Measurements from ENCODE around the gene TNFRSF18.
"Not testable (repeated sequence)": the region's sequence is repeated elsewhere in the genome, so short reads cannot be mapped to it uniquely, and the experiment has no call there.

Gene TNFRSF18

GRCh38 chr1:1197551-1198422, 8.6 kb downstream of the TNFRSF18 start:
- DNase-seq (ENCODE audit: insufficient read length, low spot score): no peak
- no peak for FAIRE-seq
- TF ChIP-seq PAX5 (IDR thresholded peaks at IDR 0.05; ENCODE audit: insufficient read depth, low read length, severe bottlenecking) (no peak), SPI1 (IDR thresholded peaks at IDR 0.05; ENCODE audit: low read depth, low read length) (no peak), TAF1 (IDR thresholded peaks at IDR 0.05; ENCODE audit: low read depth, low read length) (no peak), POU2F2 (IDR thresholded peaks at IDR 0.05; ENCODE audit: low read depth, low read length) (no peak), POLR2AphosphoS5 (IDR thresholded peaks at IDR 0.05; ENCODE audit: low read depth, low read length) (no peak), POLR2A (IDR thresholded peaks at IDR 0.05; ENCODE audit: low read depth, low read length) (no peak)

- no peak for FAIRE-seq
- TF ChIP-seq PAX5 (IDR thresholded peaks at IDR 0.05; ENCODE audit: insufficient read depth, low read length, severe bottlenecking) (no peak), POLR2AphosphoS5 (IDR thresholded peaks at IDR 0.05; ENCODE audit: low read depth, low read length) (no peak), SPI1 (IDR thresholded peaks at IDR 0.05; ENCODE audit: low read depth, low read length) (no peak), POU2F2 (IDR thresholded peaks at IDR 0.05; ENCODE audit: low read depth, low read length) (no peak), TAF1 (IDR thresholded peaks at IDR 0.05; ENCODE audit: low read depth, low read length) (no peak), POLR2A (IDR thresholded peaks at IDR 0.05; ENCODE audit: low read depth, low read length) (no peak)
- no peak for DNase-seq (ENCODE audit: insufficient read length, low spot score)
Measured at GRCh38 chr1:1197188-1197500, 9.2 kb downstream of the TNFRSF18 start.

- no peak for DNase-seq (ENCODE audit: insufficient read length, low spot score)
- TF ChIP-seq TAF1 (IDR thresholded peaks at IDR 0.05; ENCODE audit: low read depth, low read length) (no peak), POU2F2 (IDR thresholded peaks at IDR 0.05; ENCODE audit: low read depth, low read length) (no peak), POLR2AphosphoS5 (IDR thresholded peaks at IDR 0.05; ENCODE audit: low read depth, low read length) (no peak), PAX5 (IDR thresholded peaks at IDR 0.05; ENCODE audit: insufficient read depth, low read length, severe bottlenecking) (no peak), SPI1 (IDR thresholded peaks at IDR 0.05; ENCODE audit: low read depth, low read length) (no peak), POLR2A (IDR thresholded peaks at IDR 0.05; ENCODE audit: low read depth, low read length) (no peak)
- FAIRE-seq: no peak
Measured at GRCh38 chr1:1196431-1197187, 9.8 kb downstream of the TNFRSF18 start.

DNA sequence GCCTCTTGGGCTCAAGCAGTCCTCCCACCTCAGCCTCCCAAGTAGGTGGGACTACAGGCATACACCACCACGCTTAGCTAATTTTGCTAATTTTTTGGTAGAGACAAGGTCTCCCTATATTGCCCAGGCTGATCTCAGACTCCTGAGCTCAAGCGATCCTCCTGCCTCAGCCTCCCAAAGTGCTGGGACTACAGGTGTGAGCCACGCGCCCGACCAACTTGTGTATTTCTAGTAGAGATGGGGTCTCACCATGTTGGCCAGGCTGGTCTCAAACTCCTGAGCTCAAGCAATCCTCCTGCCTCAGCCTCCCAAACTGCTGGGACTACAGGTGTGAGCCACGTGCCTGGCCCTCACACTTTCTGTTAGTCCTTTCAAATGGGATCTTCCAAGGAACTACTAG, 10.7 kb downstream of the TNFRSF18 start:
- FAIRE-seq; DNase-seq (ENCODE audit: insufficient read length, low spot score): not testable (repeated sequence)

GRCh38 chr1:1194723-1195122, 11.7 kb downstream of the TNFRSF18 start:
- TF ChIP-seq POU2F2 (IDR thresholded peaks at IDR 0.05; ENCODE audit: low read depth, low read length) (no peak), POLR2AphosphoS5 (IDR thresholded peaks at IDR 0.05; ENCODE audit: low read depth, low read length) (no peak), PAX5 (IDR thresholded peaks at IDR 0.05; ENCODE audit: insufficient read depth, low read length, severe bottlenecking) (no peak), POLR2A (IDR thresholded peaks at IDR 0.05; ENCODE audit: low read depth, low read length) (no peak), TAF1 (IDR thresholded peaks at IDR 0.05; ENCODE audit: low read depth, low read length) (no peak), SPI1 (IDR thresholded peaks at IDR 0.05; ENCODE audit: low read depth, low read length) (no peak)
- FAIRE-seq (no peak), DNase-seq (ENCODE audit: insufficient read length, low spot score) (no peak)

DNA sequence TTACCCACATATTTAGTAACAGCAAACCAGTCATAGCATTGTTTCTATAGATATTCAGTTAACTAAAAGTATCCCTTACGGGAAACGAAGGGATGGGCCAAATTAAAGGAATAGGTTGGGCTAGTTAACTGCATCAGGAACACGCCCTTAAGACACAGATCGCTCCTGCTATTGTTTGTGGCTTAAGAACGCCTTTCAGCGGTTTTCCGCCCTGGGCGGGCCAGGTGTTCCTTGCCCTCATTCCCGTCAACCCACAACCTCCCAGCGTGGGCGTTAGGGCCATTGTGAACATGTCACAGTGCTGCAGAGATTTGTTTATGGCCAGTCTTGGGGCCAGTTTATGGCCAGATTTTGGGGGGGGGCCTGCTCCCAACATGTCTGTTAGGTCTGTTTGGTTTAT, 14.7 kb downstream of the TNFRSF18 start:
- no peak for FAIRE-seq
- no peak for DNase-seq (ENCODE audit: insufficient read length, low spot score)
- no peak for TF ChIP-seq TAF1 (IDR thresholded peaks at IDR 0.05; ENCODE audit: low read depth, low read length)
- no peak for TF ChIP-seq PAX5 (IDR thresholded peaks at IDR 0.05; ENCODE audit: insufficient read depth, low read length, severe bottlenecking)
- TF ChIP-seq POLR2A (IDR thresholded peaks at IDR 0.05; ENCODE audit: low read depth, low read length): no peak
- no peak for TF ChIP-seq POLR2AphosphoS5 (IDR thresholded peaks at IDR 0.05; ENCODE audit: low read depth, low read length)
- no peak for TF ChIP-seq SPI1 (IDR thresholded peaks at IDR 0.05; ENCODE audit: low read depth, low read length)
- TF ChIP-seq POU2F2 (IDR thresholded peaks at IDR 0.05; ENCODE audit: low read depth, low read length): no peak

DNA sequence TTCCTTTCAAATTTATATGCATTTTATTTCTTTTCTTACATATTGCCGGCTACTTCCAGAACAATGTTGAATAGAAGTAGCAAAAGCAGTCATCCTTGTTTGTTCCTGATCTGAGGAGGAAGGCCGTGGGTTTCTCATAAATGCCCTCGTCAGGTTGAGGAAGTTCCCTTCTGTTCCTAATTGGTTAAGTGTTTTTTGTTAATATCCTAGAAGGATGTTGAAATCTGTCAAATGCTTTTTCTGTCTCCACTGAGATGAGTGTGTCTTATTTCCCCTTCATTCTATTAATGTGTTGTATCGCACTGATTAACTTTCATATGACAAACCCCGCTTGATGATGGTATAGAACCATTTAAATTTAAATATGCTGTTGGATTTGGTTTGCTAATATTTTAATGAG, 17.3 kb downstream of the TNFRSF18 start:
- DNase-seq (ENCODE audit: insufficient read length, low spot score) (no peak), FAIRE-seq (no peak)
- TF ChIP-seq TAF1 (IDR thresholded peaks at IDR 0.05; ENCODE audit: low read depth, low read length): no peak
- no peak for TF ChIP-seq POLR2A (IDR thresholded peaks at IDR 0.05; ENCODE audit: low read depth, low read length)
- no peak for TF ChIP-seq POU2F2 (IDR thresholded peaks at IDR 0.05; ENCODE audit: low read depth, low read length)
- TF ChIP-seq PAX5 (IDR thresholded peaks at IDR 0.05; ENCODE audit: insufficient read depth, low read length, severe bottlenecking): no peak
- TF ChIP-seq POLR2AphosphoS5 (IDR thresholded peaks at IDR 0.05; ENCODE audit: low read depth, low read length): no peak
- TF ChIP-seq SPI1 (IDR thresholded peaks at IDR 0.05; ENCODE audit: low read depth, low read length): no peak

DNA sequence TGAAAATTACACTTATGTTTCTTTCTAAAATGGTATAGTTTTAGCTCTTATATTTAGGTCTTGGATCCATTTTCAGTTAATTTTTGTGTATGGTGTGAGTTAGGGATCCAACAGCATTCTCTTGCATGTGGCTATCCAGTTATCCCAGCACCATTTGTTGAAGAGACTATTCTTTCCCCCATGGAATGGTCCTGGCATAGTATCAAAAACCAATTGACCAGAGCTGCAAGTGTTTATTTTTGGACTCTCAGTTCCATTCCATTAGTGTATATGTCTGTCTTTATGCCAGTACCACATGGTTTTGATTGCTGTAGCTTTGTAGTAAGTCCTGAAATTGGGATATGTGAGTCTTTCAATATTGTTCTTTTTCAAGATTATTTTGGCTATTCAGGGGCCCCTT, 18.5 kb downstream of the TNFRSF18 start:
- TF ChIP-seq POLR2A (IDR thresholded peaks at IDR 0.05; ENCODE audit: low read depth, low read length) (no peak), TAF1 (IDR thresholded peaks at IDR 0.05; ENCODE audit: low read depth, low read length) (no peak), PAX5 (IDR thresholded peaks at IDR 0.05; ENCODE audit: insufficient read depth, low read length, severe bottlenecking) (no peak), SPI1 (IDR thresholded peaks at IDR 0.05; ENCODE audit: low read depth, low read length) (no peak), POU2F2 (IDR thresholded peaks at IDR 0.05; ENCODE audit: low read depth, low read length) (no peak), POLR2AphosphoS5 (IDR thresholded peaks at IDR 0.05; ENCODE audit: low read depth, low read length) (no peak)
- DNase-seq (ENCODE audit: insufficient read length, low spot score): no peak
- no peak for FAIRE-seq

GRCh38 chr1:1185101-1185765, 21.2 kb downstream of the TNFRSF18 start:
- DNase-seq (ENCODE audit: insufficient read length, low spot score) (no peak), FAIRE-seq (no peak)
- TF ChIP-seq POU2F2 (IDR thresholded peaks at IDR 0.05; ENCODE audit: low read depth, low read length) (no peak), PAX5 (IDR thresholded peaks at IDR 0.05; ENCODE audit: insufficient read depth, low read length, severe bottlenecking) (no peak), TAF1 (IDR thresholded peaks at IDR 0.05; ENCODE audit: low read depth, low read length) (no peak), POLR2AphosphoS5 (IDR thresholded peaks at IDR 0.05; ENCODE audit: low read depth, low read length) (no peak), POLR2A (IDR thresholded peaks at IDR 0.05; ENCODE audit: low read depth, low read length) (no peak), SPI1 (IDR thresholded peaks at IDR 0.05; ENCODE audit: low read depth, low read length) (no peak)

Data from GM12891 (cell line).